Activated T-cell treated with anti-CD3 and anti-CD28 coated beads, Interleukin-2, amount 50 U/mL, for 1 hour (primary cell): ENCODE measurements around the gene AKAP17A.
"Not testable (repeated sequence)": the region's sequence is repeated elsewhere in the genome, so short reads cannot be mapped to it uniquely, and the experiment has no call there.

Experiments
- DNase-seq: peaks from one replicate; pipeline ENCODE4 v3.0.0-alpha.2; 2020

The AKAP17A gene

GRCh38 chrX:1602299-1602698 is 10.9 kb downstream of the AKAP17A start:
- no peak for DNase-seq

- no peak for DNase-seq
Observed at GRCh38 chrX:1606496-1606895, 15.1 kb downstream of the AKAP17A start.

DNA sequence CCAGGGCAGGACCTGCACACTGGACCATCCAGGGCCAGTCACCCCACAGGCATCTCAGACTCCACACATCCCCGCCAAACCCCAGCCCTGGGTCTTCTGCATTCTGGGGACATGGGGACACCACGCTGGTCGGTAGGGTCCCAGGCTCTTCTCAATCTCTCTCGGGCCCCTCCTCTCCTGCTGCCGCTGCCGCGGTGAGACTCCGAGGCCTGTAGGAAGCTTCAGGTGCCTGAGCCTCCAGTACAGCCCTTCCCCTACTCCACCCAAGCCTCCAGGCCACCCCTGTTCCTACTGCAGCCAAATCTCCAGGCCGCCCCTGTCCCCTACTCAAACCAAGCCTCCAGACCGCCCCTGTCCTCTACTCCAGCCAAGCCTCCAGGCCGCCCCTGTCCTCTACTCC is 17.9 kb downstream of the AKAP17A start:
- no peak for DNase-seq

DNA sequence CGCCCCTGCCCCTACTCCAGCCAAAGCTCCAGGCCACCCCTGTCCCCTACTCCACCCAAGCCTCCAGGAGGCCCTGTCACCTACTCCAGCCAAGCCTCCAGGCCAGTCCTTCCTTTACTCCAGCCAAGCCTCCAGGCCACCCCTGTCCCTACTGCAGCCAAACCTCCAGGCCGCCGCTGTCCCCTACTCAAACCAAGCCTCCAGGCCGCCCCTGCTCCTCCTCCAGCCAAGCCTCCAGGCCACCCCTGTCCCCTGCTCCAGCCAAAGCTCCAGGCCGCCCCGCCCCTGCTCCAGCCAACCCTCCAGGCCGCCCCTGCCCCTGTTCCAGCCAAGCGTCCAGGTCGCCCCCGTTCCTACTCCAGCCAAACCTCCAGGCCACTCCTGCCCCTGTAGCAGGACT is 18.4 kb downstream of the AKAP17A start:
- no peak for DNase-seq

GRCh38 chrX:1610166-1610565 is 18.8 kb downstream of the AKAP17A start:
- DNase-seq, result no peak

DNA sequence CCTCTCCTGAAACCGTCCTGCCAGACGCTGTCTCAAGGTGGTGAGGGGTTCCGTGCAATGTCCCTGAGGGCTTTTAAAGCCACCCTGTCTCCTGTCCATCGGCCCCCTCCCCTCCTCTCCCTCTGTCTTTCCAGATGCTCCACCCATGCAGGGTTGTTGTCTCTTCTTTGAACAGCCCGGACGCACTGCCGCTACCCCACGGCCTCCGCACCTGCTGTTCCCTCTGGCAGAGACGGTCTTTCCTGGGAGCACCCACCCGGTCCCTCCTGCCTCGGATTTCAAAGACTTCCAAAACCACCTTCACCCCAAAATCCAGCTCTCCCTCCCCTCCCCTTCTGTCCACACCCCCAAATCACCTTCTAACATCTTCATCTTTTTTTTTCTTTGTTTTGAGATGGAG is 19.3 kb downstream of the AKAP17A start:
- DNase-seq, result no peak

DNA sequence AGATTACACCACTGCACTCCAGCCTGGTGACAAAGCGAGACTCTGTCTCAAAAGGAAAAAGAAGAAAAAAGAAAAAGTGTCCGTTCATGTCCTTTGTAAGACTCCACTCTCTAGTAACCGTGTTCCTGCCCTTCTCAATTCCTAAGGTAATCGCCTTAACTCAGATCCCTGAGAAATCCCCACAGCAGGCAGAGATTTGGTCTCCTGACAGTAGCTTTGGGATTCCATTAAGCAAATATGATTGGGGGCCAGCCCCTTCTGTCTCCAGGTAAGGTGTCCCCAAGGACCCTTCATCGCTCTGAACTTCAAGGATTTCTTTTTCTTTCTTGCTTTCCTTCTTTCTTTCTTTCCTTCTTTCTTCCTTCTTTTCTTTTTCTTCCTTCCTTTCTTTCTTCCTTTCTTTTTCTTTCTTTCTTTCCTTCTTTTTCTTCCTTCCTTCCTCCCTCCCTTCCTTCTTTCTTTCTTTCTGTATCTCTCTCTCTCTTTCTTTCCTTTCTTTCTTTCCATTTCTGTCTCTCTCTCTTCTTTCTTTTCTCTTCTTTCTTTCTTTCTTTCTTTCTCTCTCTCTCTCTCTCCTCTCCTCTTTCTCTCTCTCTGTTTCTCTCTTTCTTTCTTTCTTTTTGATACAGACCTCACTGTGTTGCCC is 21.4 kb downstream of the AKAP17A start:
- no peak for DNase-seq

DNA sequence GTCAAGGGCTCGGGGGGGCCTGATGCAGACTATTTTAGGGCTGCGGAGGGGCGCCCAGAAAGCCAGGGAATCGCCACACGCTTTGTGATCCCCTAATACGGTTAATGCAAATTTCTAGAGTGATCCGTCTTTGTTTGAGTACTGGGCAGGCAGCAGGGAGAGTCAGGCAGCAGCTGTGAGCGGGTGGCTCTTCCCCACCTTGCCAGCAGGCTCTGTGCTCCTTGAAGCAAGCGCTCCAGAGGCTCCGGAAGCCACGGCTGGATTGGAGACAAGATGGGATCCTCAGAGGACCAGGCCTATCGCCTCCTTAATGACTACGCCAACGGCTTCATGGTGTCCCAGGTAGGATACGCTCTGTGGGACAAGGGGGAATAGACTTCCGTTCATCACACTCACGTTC is 23.5 kb downstream of the AKAP17A start, which contains the start of gene ASMT:
TSS of gene ASMT (plus strand) at position 133 of the 400 bp plus-strand sequence. CDS start at position 274, 141 bp downstream.
- no peak for DNase-seq

- no peak for DNase-seq
Observed at GRCh38 chrX:1618689-1619088, 27.3 kb downstream of the AKAP17A start.

DNA sequence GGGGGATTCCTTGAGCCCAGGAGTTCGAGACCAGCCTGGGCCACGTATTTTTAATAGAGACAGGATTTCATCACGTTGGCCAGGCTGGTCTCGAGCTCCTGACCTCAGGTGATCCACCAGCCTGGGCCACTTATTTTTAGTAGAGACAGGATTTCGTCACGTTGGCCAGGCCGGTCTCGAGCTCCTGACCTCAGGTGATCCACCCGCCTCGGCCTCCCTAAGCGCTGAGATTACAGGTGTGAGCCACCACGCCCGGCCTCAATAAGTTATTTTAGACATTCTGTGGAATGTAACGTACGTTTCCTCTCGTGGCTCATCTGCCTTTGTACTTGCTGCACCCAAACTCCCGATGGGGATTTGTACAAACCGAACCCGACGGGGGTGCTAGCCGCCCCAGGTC is 32.3 kb downstream of the AKAP17A start:
- DNase-seq, result no peak

DNA sequence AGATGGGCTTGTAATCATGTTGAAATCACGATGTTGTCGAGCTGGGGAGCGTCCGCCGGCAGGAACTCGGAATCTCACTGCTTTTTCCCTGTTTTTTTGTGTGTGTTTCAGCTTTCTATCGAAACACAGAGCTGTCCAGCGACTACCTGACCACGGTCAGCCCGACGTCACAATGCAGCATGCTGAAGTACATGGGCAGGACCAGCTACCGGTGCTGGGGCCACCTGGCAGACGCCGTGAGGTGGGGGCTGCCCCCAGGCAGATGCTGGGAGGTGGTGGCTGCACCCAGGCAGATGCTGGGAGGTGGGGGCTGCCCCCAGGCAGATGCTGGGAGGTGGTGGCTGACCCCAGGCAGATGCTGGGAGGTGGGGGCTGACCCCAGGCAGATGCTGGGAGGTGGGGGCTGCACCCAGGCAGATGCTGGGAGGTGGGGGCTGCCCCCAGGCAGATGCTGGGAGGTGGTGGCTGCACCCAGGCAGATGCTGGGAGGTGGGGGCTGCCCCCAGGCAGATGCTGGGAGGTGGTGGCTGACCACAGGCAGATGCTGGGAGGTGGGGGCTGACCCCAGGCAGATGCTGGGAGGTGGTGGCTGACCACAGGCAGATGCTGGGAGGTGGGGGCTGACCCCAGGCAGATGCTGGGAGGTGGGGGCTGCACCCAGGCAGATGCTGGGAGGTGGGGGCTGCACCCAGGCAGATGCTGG is 32.9 kb downstream of the AKAP17A start:
- DNase-seq, result not testable (repeated sequence)

DNA sequence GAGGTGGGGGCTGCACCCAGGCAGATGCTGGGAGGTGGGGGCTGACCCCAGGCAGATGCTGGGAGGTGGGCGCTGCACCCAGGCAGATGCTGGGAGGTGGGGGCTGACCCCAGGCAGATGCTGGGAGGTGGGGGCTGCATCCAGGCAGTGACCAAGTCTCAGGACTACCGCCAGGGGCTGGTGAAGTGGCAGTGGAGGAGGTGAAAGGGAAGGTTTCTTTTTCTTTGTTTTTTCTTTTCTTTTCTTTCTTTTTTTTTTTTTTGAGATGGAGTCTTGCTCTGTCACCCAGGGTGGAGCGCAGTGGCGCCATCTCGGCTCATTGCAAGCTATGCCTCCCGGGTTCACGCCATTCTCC is 33.4 kb downstream of the AKAP17A start:
- DNase-seq, result not testable (repeated sequence)

DNA sequence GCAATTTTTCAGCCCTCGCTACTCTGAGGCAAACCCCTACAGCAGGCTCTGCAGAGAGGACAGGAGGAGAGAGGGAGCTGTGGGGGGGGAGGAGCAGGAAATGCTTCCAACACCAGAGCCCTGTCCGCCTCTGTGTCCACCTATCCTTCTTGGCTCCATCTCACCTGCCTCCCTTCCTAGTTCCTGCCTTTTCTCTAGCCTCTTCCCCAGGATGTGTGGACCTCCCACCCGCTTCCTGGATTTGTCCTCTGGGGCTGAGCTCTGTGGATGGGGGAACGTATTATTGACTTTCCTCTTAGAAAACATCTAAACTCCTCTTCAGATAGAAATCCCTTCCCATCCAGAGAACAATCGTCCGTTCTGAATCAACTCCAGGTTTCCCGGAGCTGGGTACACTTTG is 37.8 kb downstream of the AKAP17A start:
- DNase-seq, result no peak

GRCh38 chrX:1646009-1646408 is 54.6 kb downstream of the AKAP17A start:
- DNase-seq, result no peak

DNA sequence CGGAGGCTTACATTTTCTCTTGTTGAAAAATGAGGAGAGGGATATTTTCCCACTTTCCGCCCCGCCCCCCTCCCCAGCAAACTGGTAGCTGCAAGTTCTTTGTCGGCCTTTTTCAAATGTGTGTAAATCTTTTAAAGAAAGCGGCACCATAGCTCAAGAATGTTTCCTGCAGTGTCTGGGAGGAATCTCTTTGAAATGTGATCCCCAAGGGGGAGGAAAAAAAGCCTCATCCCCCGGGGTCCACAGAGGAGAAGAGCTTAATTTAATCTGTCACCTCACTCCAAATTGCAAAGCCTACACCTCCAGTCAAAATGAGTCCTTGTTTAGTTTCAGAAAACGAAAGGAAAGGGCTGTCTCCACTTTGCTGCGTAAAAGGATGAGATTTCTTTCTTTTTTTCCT is 58.2 kb downstream of the AKAP17A start:
- DNase-seq, result no peak
